GM19455 (cell line): ENCODE data around the gene CTAGE8.
"Not testable (repeated sequence)": the region's sequence is repeated elsewhere in the genome, so short reads cannot be mapped to it uniquely, and the experiment has no call there.

ENCODE experiments used
- ATAC-seq: cut with Tn5 transposase; IDR thresholded peaks from one replicate; pipeline ENCODE4 v1.9.1; 2021; ENCODE audit not compliant: unreplicated experiment

Gene CTAGE8

GRCh38 chr7:144259067-144259466, 10.0 kb downstream of the CTAGE8 start:
- ATAC-seq, result not testable (repeated sequence)

GRCh38 chr7:144256112-144256511, 13.0 kb downstream of the CTAGE8 start:
- ATAC-seq, result no peak

GRCh38 chr7:144255471-144255897, 13.6 kb downstream of the CTAGE8 start:
- ATAC-seq, result no peak

GRCh38 chr7:144252307-144252706, 16.8 kb downstream of the CTAGE8 start:
- not testable (repeated sequence) for ATAC-seq

GRCh38 chr7:144247674-144248330, 21.3 kb downstream of the CTAGE8 start:
- not testable (repeated sequence) for ATAC-seq

- ATAC-seq, result not testable (repeated sequence)
These were observed 22.1 kb downstream of the CTAGE8 start for GRCh38 chr7:144246967-144247366.

- ATAC-seq, result not testable (repeated sequence)
These were observed 23.7 kb downstream of the CTAGE8 start for GRCh38 chr7:144245372-144245771.

GRCh38 chr7:144239365-144239764, 29.7 kb downstream of the CTAGE8 start, which contains the start of gene OR2A42:
TSS of gene OR2A42 (minus strand) at chr7:144239605. CDS start at chr7:144232843, 6,762 bp downstream.
- not testable (repeated sequence) for ATAC-seq

- not testable (repeated sequence) for ATAC-seq
These were observed 30.5 kb downstream of the CTAGE8 start for GRCh38 chr7:144238530-144239082.

- ATAC-seq, result not testable (repeated sequence)
These were observed 36.0 kb downstream of the CTAGE8 start for GRCh38 chr7:144233039-144233438.

- ATAC-seq, result not testable (repeated sequence)
These were observed 38.1 kb downstream of the CTAGE8 start for GRCh38 chr7:144231027-144231426.

GRCh38 chr7:144228810-144229209, 40.3 kb downstream of the CTAGE8 start:
- ATAC-seq, result not testable (repeated sequence)

GRCh38 chr7:144226866-144227265, 42.2 kb downstream of the CTAGE8 start:
- ATAC-seq, result not testable (repeated sequence)

- ATAC-seq, result not testable (repeated sequence)
These were observed 45.4 kb downstream of the CTAGE8 start for GRCh38 chr7:144223675-144224074.

- not testable (repeated sequence) for ATAC-seq
These were observed 48.6 kb downstream of the CTAGE8 start for GRCh38 chr7:144220531-144220930.

GRCh38 chr7:144219149-144219548, 49.9 kb downstream of the CTAGE8 start:
- ATAC-seq, result peak; percentile 48

- ATAC-seq, result not testable (repeated sequence)
These were observed 50.5 kb downstream of the CTAGE8 start for GRCh38 chr7:144218581-144218980.

GRCh38 chr7:144217200-144217599, 51.9 kb downstream of the CTAGE8 start:
- not testable (repeated sequence) for ATAC-seq
